ENCODE data around the gene UMODL1.

GRCh38 chr21:42098957-42099505 lies 27.9 kb downstream of the UMODL1 start:
- no peak for TF ChIP-seq POLR2AphosphoS5 (IDR thresholded peaks at IDR 0.05; ENCODE audit: low read depth, low read length)
- no peak for TF ChIP-seq CTCF (IDR thresholded peaks at IDR 0.05)
- no peak for TF ChIP-seq TCF7L2 (IDR thresholded peaks at IDR 0.05; ENCODE audit: low read depth, low read length)
